IPS-20b (cell line): ENCODE results near the gene SCARB1.
A peak's percentile ranks its signal among the peaks of the same experiment; 100 is the strongest.

Experiments
- H3K27ac ChIP-seq: one replicate; pipeline ENCODE4 v1.5.1; 2013; ENCODE audit warnings: low read length
- H3K27me3 ChIP-seq: 2 replicates; pipeline ENCODE4 v1.6.1; 2013; ENCODE audit warnings: mild to moderate bottlenecking, low read length, inconsistent platforms; ENCODE audit not compliant: insufficient read depth
- H3K36me3 ChIP-seq: 2 replicates; pipeline ENCODE4 v1.6.1; 2013; ENCODE audit warnings: low read depth, mild to moderate bottlenecking, inconsistent platforms, low read length, moderate library complexity; ENCODE audit not compliant: insufficient read depth
- H3K4me1 ChIP-seq: 2 replicates; pipeline ENCODE4 v1.6.1; 2013; ENCODE audit warnings: mild to moderate bottlenecking, control low read depth, inconsistent platforms, low read length, moderate library complexity; ENCODE audit not compliant: insufficient read depth
- H3K4me3 ChIP-seq: 2 replicates; pipeline ENCODE4 v1.5.1; 2013; ENCODE audit warnings: mild to moderate bottlenecking, low read length, inconsistent platforms
- H3K9ac ChIP-seq: 2 replicates; pipeline ENCODE4 v1.6.1; 2013; ENCODE audit warnings: low read depth, mild to moderate bottlenecking, inconsistent platforms, low read length, moderate library complexity
- H3K9me3 ChIP-seq: 2 replicates; pipeline ENCODE4 v1.6.1; 2013; ENCODE audit warnings: mild to moderate bottlenecking, low read depth, low read length, inconsistent platforms; ENCODE audit not compliant: insufficient read depth

The SCARB1 gene

DNA sequence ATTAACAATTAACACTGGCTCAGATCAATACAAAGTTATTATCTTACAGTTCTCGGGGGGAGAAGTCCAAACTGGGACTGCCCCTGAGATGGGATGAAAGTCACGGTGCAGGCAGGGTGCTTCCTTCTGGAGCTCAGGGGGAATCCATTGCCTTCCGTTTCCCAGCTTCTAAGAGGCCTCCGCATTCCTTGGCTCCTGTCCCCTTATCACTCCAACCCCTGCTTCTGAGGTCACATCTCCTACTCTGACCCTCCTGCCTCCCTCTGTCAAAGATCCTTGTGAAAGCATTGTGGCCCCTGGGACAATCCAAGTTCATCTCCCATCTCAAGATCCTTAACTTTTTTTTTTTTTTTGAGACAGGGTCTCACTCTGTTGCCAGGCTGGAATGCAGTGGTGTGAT is 30.8 kb downstream of the SCARB1 start:
- Histone ChIP-seq H3K27me3 (no peaks in the 10 kb centered on the region), H3K4me3 (no peak overlapping the region), H3K9ac (no peak overlapping the region), H3K27ac (no peak overlapping the region), H3K9me3 (no peaks in the 10 kb centered on the region; the same call in 1 of the 2 replicates), H3K36me3 (no peaks in the 10 kb centered on the region), H3K4me1 (peaks cover 14% of the 10 kb centered on the region)

- no peaks in the 10 kb centered on the region for H3K27me3 ChIP-seq
- 0 out of 2 replicates have a peak overlapping the region, but pooled peaks have one; percentile 6 for H3K9ac ChIP-seq
- H3K36me3 ChIP-seq: no peaks in the 10 kb centered on the region
- no peaks in the 10 kb centered on the region; the same call in 1 of the 2 replicates for H3K9me3 ChIP-seq
- no peak overlapping the region for H3K27ac ChIP-seq
- H3K4me3 ChIP-seq: no peak overlapping the region
- H3K4me1 ChIP-seq: peaks cover 14% of the 10 kb centered on the region
These were observed 32.1 kb downstream of the SCARB1 start for GRCh38 chr12:124831590-124831989.

- Histone ChIP-seq H3K9ac (no peak overlapping the region), H3K4me3 (no peak overlapping the region), H3K27ac (no peak overlapping the region), H3K36me3 (no peaks in the 10 kb centered on the region), H3K27me3 (no peaks in the 10 kb centered on the region), H3K9me3 (no peaks in the 10 kb centered on the region; the same call in 1 of the 2 replicates), H3K4me1 (peaks cover 14% of the 10 kb centered on the region)
These were observed 33.4 kb downstream of the SCARB1 start for GRCh38 chr12:124830306-124830705.

- Histone ChIP-seq H3K27me3 (no peaks in the 10 kb centered on the region), H3K9me3 (no peaks in the 10 kb centered on the region; the same call in 1 of the 2 replicates), H3K4me1 (peaks cover 14% of the 10 kb centered on the region), H3K36me3 (no peaks in the 10 kb centered on the region), H3K27ac (no peak overlapping the region), H3K9ac (no peak overlapping the region), H3K4me3 (no peak overlapping the region)
These were observed 33.9 kb downstream of the SCARB1 start for GRCh38 chr12:124829708-124830304.

GRCh38 chr12:124829008-124829707 is 34.5 kb downstream of the SCARB1 start:
- no peaks in the 10 kb centered on the region for H3K27me3 ChIP-seq
- H3K4me1 ChIP-seq: peaks cover 17% of the 10 kb centered on the region
- no peaks in the 10 kb centered on the region; the same call in 1 of the 2 replicates for H3K9me3 ChIP-seq
- H3K27ac ChIP-seq: no peak overlapping the region
- no peak overlapping the region for H3K4me3 ChIP-seq
- H3K9ac ChIP-seq: no peak overlapping the region
- no peaks in the 10 kb centered on the region for H3K36me3 ChIP-seq

DNA sequence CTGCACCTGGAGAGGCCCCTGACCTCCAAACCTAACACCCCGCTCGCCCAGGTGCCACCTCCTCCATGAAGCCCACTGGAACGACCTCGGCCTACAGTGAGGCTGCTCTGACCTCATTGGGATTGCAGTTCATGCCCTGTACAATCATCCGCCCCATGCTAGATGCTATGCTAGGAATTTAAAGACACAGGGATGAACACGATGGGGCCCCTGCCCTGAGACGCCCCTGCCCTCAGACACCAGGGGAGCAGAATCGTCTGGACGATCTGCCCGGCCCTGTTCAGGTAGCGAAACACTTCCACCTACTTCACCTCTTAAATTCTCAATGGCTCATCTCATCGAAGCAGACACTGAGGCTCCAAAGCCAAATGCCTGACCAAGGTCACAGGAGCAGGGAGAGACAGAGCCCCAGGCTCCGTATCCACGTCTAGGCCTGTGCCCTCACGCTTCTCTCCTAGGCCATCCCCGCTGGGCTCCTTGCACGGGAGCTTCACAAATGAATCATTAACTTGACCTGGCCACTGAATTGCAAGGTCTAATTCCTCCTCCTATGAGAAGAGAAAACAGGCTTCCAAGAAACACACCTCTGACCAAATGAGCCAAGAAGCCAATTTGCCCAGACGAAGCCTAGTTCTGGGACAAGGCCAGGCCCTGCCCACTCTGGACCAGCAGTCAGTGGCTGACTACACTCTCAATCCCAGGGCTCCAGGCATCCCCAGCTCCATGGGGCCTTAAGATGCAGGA is 35.2 kb downstream of the SCARB1 start:
- no peak overlapping the region for H3K4me3 ChIP-seq
- peaks cover 15% of the 10 kb centered on the region for H3K4me1 ChIP-seq
- H3K27ac ChIP-seq: no peak overlapping the region

GRCh38 chr12:124827588-124828184 is 36.0 kb downstream of the SCARB1 start:
- H3K9me3 ChIP-seq: no peaks in the 10 kb centered on the region
- no peaks in the 10 kb centered on the region for H3K36me3 ChIP-seq
- H3K4me3 ChIP-seq: no peak overlapping the region
- no peak overlapping the region for H3K9ac ChIP-seq
- peaks cover 19% of the 10 kb centered on the region for H3K4me1 ChIP-seq
- no peaks in the 10 kb centered on the region for H3K27me3 ChIP-seq
- H3K27ac ChIP-seq: no peak overlapping the region

More for the DNA sequence above, 35.2 kb downstream of the SCARB1 start:
- H3K36me3 ChIP-seq: no peaks in the 10 kb centered on the region
- H3K9me3 ChIP-seq: no peaks in the 10 kb centered on the region; the same call in 1 of the 2 replicates
- no peaks in the 10 kb centered on the region for H3K27me3 ChIP-seq
- no peak overlapping the region for H3K9ac ChIP-seq

DNA sequence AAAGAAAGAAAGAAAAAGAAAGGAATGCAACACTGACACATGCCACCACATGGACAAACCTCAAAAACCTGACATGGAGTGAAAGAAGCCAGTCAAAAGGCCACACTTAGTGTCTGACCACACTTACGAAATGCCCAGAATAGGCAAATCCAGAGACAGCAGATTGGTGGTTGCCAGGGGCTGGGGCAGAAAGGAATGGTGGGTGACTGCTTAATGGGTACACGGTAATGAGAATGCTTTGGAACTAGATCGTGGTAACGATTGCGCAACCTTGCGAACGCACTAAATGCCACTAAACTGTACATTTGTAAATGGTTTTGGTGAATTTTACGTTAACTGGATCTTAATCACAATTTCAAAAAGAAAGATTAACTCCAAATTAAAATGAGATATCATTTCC is 39.5 kb downstream of the SCARB1 start:
- H3K4me1 ChIP-seq: peaks cover 16% of the 10 kb centered on the region
- H3K9ac ChIP-seq: peak overlapping the region; percentile 53; the same call in 1 of the 2 replicates
- H3K36me3 ChIP-seq: no peaks in the 10 kb centered on the region
- H3K27ac ChIP-seq: no peak overlapping the region
- H3K9me3 ChIP-seq: no peaks in the 10 kb centered on the region
- H3K4me3 ChIP-seq: no peak overlapping the region
- H3K27me3 ChIP-seq: no peaks in the 10 kb centered on the region

DNA sequence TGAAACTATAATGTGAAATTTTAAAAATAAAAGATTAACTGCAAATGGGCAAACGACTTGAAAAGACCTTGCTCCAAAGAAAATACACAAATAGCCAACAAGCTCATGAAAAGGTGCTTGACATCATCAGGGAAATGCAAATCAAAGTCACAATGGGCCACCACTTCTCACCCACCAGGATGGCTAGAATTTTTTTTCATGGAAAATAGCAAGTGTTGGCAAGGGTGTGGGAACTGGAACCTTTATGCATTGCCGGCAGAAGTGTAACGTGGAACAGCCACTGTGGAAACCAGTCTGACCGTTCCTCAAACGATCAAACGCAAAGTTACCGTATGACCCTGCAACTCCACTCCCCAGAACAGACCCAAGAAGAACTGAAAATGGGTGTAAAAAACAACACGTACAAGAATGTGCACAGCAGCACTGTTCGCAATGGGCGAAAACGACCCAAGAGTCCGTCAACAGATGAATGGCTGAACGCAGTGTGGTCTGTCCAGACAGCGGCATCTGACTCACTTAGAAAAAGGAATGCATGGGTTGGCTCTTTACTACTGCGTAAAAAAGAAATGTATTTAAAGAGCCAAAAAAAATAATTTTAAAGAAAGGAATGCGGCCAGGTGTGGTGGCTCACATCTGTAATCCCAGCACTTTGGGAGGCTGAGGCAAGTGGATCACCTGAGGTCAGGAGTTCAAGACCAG is 40.2 kb downstream of the SCARB1 start:
- Histone ChIP-seq H3K27ac (peak overlapping the region; percentile 80), H3K9me3 (no peaks in the 10 kb centered on the region), H3K9ac (0 out of 2 replicates have a peak overlapping the region, but pooled peaks have one; percentile 58), H3K4me3 (peak overlapping the region; percentile 47; the same call in 1 of the 2 replicates), H3K4me1 (peaks cover 13% of the 10 kb centered on the region), H3K36me3 (no peaks in the 10 kb centered on the region), H3K27me3 (no peaks in the 10 kb centered on the region)

DNA sequence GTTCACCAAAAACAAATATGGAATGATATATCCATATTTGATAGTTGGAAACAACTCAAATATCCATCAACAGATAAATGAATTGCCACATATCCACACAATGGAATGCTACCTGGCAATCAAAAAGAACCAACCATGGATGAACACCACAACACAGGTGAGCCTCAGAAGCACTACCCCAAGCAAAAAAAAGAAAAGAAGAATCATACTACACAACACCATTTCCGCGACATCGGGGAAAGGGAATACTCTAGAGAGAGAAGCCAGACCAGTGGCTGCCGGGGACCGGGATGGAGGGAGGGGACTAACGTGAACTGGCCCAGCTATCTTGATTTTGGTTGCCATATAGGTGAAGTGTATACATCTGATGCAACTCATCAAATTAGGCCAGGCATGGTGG is 41.4 kb downstream of the SCARB1 start:
- H3K9me3 ChIP-seq: no peaks in the 10 kb centered on the region
- peaks cover 13% of the 10 kb centered on the region for H3K4me1 ChIP-seq
- no peaks in the 10 kb centered on the region for H3K36me3 ChIP-seq
- H3K9ac ChIP-seq: no peak overlapping the region
- no peak overlapping the region for H3K27ac ChIP-seq
- H3K27me3 ChIP-seq: no peaks in the 10 kb centered on the region
- no peak overlapping the region for H3K4me3 ChIP-seq
